ENCODE data around the gene CNTNAP2.

DNA sequence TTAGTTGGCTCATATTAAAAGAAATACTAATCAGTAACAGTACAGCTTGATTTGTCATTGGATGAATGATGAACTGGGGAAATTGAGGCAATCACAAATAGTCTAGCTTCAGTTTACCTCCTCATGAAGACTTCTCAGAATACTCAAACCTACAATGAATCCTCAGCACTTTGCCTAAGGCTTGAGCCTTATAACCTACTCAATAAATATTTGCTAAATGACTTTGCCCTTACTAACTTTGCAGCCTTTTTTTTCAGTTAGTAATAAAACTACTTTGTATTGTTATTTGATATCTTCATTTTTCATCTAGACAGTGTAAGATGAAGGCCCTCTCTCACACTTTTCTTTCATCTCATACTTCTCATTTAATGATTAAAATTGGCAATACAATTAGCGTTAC is 1311.5 kb downstream of the CNTNAP2 start:
- TF ChIP-seq, protein P1, sequence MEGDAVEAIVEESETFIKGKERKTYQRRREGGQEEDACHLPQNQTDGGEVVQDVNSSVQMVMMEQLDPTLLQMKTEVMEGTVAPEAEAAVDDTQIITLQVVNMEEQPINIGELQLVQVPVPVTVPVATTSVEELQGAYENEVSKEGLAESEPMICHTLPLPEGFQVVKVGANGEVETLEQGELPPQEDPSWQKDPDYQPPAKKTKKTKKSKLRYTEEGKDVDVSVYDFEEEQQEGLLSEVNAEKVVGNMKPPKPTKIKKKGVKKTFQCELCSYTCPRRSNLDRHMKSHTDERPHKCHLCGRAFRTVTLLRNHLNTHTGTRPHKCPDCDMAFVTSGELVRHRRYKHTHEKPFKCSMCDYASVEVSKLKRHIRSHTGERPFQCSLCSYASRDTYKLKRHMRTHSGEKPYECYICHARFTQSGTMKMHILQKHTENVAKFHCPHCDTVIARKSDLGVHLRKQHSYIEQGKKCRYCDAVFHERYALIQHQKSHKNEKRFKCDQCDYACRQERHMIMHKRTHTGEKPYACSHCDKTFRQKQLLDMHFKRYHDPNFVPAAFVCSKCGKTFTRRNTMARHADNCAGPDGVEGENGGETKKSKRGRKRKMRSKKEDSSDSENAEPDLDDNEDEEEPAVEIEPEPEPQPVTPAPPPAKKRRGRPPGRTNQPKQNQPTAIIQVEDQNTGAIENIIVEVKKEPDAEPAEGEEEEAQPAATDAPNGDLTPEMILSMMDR (IDR thresholded peaks at IDR 0.05), result no peak
- TF ChIP-seq, protein P2, sequence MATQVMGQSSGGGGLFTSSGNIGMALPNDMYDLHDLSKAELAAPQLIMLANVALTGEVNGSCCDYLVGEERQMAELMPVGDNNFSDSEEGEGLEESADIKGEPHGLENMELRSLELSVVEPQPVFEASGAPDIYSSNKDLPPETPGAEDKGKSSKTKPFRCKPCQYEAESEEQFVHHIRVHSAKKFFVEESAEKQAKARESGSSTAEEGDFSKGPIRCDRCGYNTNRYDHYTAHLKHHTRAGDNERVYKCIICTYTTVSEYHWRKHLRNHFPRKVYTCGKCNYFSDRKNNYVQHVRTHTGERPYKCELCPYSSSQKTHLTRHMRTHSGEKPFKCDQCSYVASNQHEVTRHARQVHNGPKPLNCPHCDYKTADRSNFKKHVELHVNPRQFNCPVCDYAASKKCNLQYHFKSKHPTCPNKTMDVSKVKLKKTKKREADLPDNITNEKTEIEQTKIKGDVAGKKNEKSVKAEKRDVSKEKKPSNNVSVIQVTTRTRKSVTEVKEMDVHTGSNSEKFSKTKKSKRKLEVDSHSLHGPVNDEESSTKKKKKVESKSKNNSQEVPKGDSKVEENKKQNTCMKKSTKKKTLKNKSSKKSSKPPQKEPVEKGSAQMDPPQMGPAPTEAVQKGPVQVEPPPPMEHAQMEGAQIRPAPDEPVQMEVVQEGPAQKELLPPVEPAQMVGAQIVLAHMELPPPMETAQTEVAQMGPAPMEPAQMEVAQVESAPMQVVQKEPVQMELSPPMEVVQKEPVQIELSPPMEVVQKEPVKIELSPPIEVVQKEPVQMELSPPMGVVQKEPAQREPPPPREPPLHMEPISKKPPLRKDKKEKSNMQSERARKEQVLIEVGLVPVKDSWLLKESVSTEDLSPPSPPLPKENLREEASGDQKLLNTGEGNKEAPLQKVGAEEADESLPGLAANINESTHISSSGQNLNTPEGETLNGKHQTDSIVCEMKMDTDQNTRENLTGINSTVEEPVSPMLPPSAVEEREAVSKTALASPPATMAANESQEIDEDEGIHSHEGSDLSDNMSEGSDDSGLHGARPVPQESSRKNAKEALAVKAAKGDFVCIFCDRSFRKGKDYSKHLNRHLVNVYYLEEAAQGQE (IDR thresholded peaks at IDR 0.05; ENCODE audit: insufficient read depth in 1 of 2, low read depth in 2 of 2, low read length in 1 of 2), result no peak
- no peak for TF ChIP-seq POLR2AphosphoS5 (IDR thresholded peaks at IDR 0.05; ENCODE audit: low read depth, low read length)
- TF ChIP-seq TCF7L2 (IDR thresholded peaks at IDR 0.05; ENCODE audit: low read depth, low read length), result no peak
